ENCODE results near the gene KRT78.

The KRT78 gene

GRCh38 chr12:52833922-52834726 is 14.7 kb downstream of the KRT78 start, which contains the start of gene KRT79:
Gene KRT79, minus strand, starts transcription at chr12:52834311. Its CDS starts 51 bp downstream, at chr12:52834260.
- H3K4me3 ChIP-seq (ENCODE audit: low read depth, low read length): no peak within 1 kb of the TSS
- TF ChIP-seq CTCF (conservative IDR thresholded peaks at IDR 0.05; ENCODE audit: low read depth, low read length): no peak
- DNase-seq (ENCODE audit: low read depth): no peak

GRCh38 chr12:52832985-52833905 is 15.5 kb downstream of the KRT78 start:
- TF ChIP-seq CTCF (conservative IDR thresholded peaks at IDR 0.05; ENCODE audit: low read depth, low read length): no peak
- DNase-seq (ENCODE audit: low read depth): no peak
- no peak overlapping the region for H3K4me3 ChIP-seq (ENCODE audit: low read depth, low read length)

- no peak for TF ChIP-seq CTCF (conservative IDR thresholded peaks at IDR 0.05; ENCODE audit: low read depth, low read length)
- no peak overlapping the region for H3K4me3 ChIP-seq (ENCODE audit: low read depth, low read length)
- no peak for DNase-seq (ENCODE audit: low read depth)
These were observed 16.3 kb downstream of the KRT78 start for GRCh38 chr12:52832451-52832850.

GRCh38 chr12:52831251-52831650 is 17.5 kb downstream of the KRT78 start:
- DNase-seq (ENCODE audit: low read depth): no peak
- no peak overlapping the region for H3K4me3 ChIP-seq (ENCODE audit: low read depth, low read length)
- TF ChIP-seq CTCF (conservative IDR thresholded peaks at IDR 0.05; ENCODE audit: low read depth, low read length): no peak

- no peak for DNase-seq (ENCODE audit: low read depth)
- H3K4me3 ChIP-seq (ENCODE audit: low read depth, low read length): no peak overlapping the region
- TF ChIP-seq CTCF (conservative IDR thresholded peaks at IDR 0.05; ENCODE audit: low read depth, low read length): no peak
These were observed 18.6 kb downstream of the KRT78 start for GRCh38 chr12:52829986-52830770.

GRCh38 chr12:52828591-52829021 is 20.2 kb downstream of the KRT78 start:
- DNase-seq (ENCODE audit: low read depth): no peak
- H3K4me3 ChIP-seq (ENCODE audit: low read depth, low read length): no peak overlapping the region
- no peak for TF ChIP-seq CTCF (conservative IDR thresholded peaks at IDR 0.05; ENCODE audit: low read depth, low read length)
